ENCODE measurements around the gene MAP3K14. TPM values are rescaled to one million over a fixed set of nuclear protein-coding genes. Genes with fewer than 3 reads are reported as not detected.
"Not testable (repeated sequence)": the region's sequence is repeated elsewhere in the genome, so short reads cannot be mapped to it uniquely, and the experiment has no call there.

Gene MAP3K14
- total RNA-seq, 1 experiment from 2014 or later = 10.0 TPM

GRCh38 chr17:45345554-45346215 lies 28.9 kb upstream of the MAP3K14 start:
- peak; percentile 1 to 13 for DNase-seq
- Mint-ChIP-seq H3K4me1 (ENCODE audit: low read depth, unreplicated experiment) (peaks cover 10% of the 10 kb centered on the region), H3K4me3 (ENCODE audit: unreplicated experiment) (no peak overlapping the region), H3K27me3 (ENCODE audit: insufficient read depth, unreplicated experiment) (peaks cover 3% of the 10 kb centered on the region), H3K27ac (ENCODE audit: unreplicated experiment) (no peak overlapping the region), H3K9me3 (ENCODE audit: unreplicated experiment) (no peaks in the 10 kb centered on the region), H3K36me3 (ENCODE audit: insufficient read depth, unreplicated experiment) (no peaks in the 10 kb centered on the region)
- BruUV-seq (replicated peaks) = no TSS peak
- no peak overlapping the region for H3K4me3 ChIP-seq (ENCODE audit: low read depth, low read length)
- 0 out of 2 replicates have a peak, but pooled peaks cover 1% of the 10 kb centered on the region for H3K9me3 ChIP-seq
- H3K4me1 ChIP-seq = no peaks in the 10 kb centered on the region; the same call in 1 of the 2 replicates
- no peaks in the 10 kb centered on the region for H3K27me3 ChIP-seq (replicated peaks; ENCODE audit: control insufficient read depth, insufficient read depth, low read length)
- TF ChIP-seq CTCF (IDR thresholded peaks at IDR 0.05; ENCODE audit: insufficient read depth in 1 of 2, low read depth in 1 of 2, low read length in 1 of 2, severe bottlenecking in 1 of 2, unreplicated experiment in 1 of 2) = no peak
- ChIA-PET CTCF (interaction anchor here (1.1 to 1.5 kb wide), 2 partner anchors 29 to 68 kb away, joined by 3 to 5 read pairs; partner anchors contain the start of gene MAP3K14), POLR2A (interaction anchor here (1.1 kb wide), 1 partner anchor 29 kb away, joined by 4 read pairs; the partner anchor contains the start of gene MAP3K14)
- intact Hi-C loops (cut with micrococcal nuclease; ENCODE audit: unreplicated experiment) = no loop called here
- H3K36me3 ChIP-seq (ENCODE audit: control insufficient read depth, insufficient read depth, low read length) = no peaks in the 10 kb centered on the region

GRCh38 chr17:45345246-45345553 lies 28.4 kb upstream of the MAP3K14 start:
- CTCF ChIA-PET = interaction anchor here (1.1 to 1.5 kb wide), 2 partner anchors 28 to 67 kb away, joined by 3 to 5 read pairs; partner anchors contain the start of gene MAP3K14
- intact Hi-C loops (cut with micrococcal nuclease; ENCODE audit: unreplicated experiment) = no loop called here
- Mint-ChIP-seq H3K4me3 (ENCODE audit: unreplicated experiment) (no peak overlapping the region), H3K27ac (ENCODE audit: unreplicated experiment) (no peak overlapping the region), H3K9me3 (ENCODE audit: unreplicated experiment) (no peaks in the 10 kb centered on the region), H3K4me1 (ENCODE audit: low read depth, unreplicated experiment) (peaks cover 10% of the 10 kb centered on the region), H3K27me3 (ENCODE audit: insufficient read depth, unreplicated experiment) (peaks cover 3% of the 10 kb centered on the region), H3K36me3 (ENCODE audit: insufficient read depth, unreplicated experiment) (no peaks in the 10 kb centered on the region)
- DNase-seq = peak in 1 of 2 experiments; percentile 17
- no peaks in the 10 kb centered on the region for H3K27me3 ChIP-seq (replicated peaks; ENCODE audit: control insufficient read depth, insufficient read depth, low read length)
- H3K4me3 ChIP-seq (ENCODE audit: low read depth, low read length) = no peak overlapping the region
- BruUV-seq (replicated peaks) = no TSS peak
- POLR2A ChIA-PET = interaction anchor here (1.1 kb wide), 1 partner anchor 28 kb away, joined by 4 read pairs; the partner anchor contains the start of gene MAP3K14
- H3K4me1 ChIP-seq = no peaks in the 10 kb centered on the region; the same call in 1 of the 2 replicates
- no peaks in the 10 kb centered on the region for H3K9me3 ChIP-seq
- no peak for TF ChIP-seq CTCF (IDR thresholded peaks at IDR 0.05; ENCODE audit: insufficient read depth in 1 of 2, low read depth in 1 of 2, low read length in 1 of 2, severe bottlenecking in 1 of 2, unreplicated experiment in 1 of 2)
- H3K36me3 ChIP-seq (ENCODE audit: control insufficient read depth, insufficient read depth, low read length) = no peaks in the 10 kb centered on the region

- intact Hi-C loops (cut with micrococcal nuclease; ENCODE audit: unreplicated experiment); H3K27ac Mint-ChIP-seq (ENCODE audit: unreplicated experiment): not testable (repeated sequence)
Measured at GRCh38 chr17:45343967-45344664, 27.3 kb upstream of the MAP3K14 start.

More at GRCh38 chr17:45343967-45344664, 27.3 kb upstream of the MAP3K14 start:
- H3K4me1 Mint-ChIP-seq (ENCODE audit: low read depth, unreplicated experiment); H3K9me3 ChIP-seq; H3K36me3 Mint-ChIP-seq (ENCODE audit: insufficient read depth, unreplicated experiment); H3K4me3 Mint-ChIP-seq (ENCODE audit: unreplicated experiment); H3K27me3 Mint-ChIP-seq (ENCODE audit: insufficient read depth, unreplicated experiment); H3K9me3 Mint-ChIP-seq (ENCODE audit: unreplicated experiment); POLR2A ChIA-PET; H3K27me3 ChIP-seq (replicated peaks; ENCODE audit: control insufficient read depth, insufficient read depth, low read length); H3K4me3 ChIP-seq (ENCODE audit: low read depth, low read length); BruUV-seq (replicated peaks); H3K36me3 ChIP-seq (ENCODE audit: control insufficient read depth, insufficient read depth, low read length); H3K4me1 ChIP-seq: not testable (repeated sequence)
- DNase-seq = peak in 1 of 2 experiments; percentile 3
- CTCF ChIA-PET = interaction anchor here (1.5 kb wide), 1 partner anchor 66 kb away, joined by 5 read pairs; no protein-coding TSS in a partner anchor

Measured in Caco-2 (cell line).